Esophagus (tissue), 2 donors: ENCODE data around the gene UST. TPM values are rescaled to one million over a fixed set of nuclear protein-coding genes. Genes with fewer than 3 reads are reported as not detected.

Experiments
- H3K27ac ChIP-seq, 2 donors: one replicate each; pipeline ENCODE4 v1.5.1; 2013; ENCODE audit warnings: low read depth in 2 of 2, mild to moderate bottlenecking in 2 of 2, inconsistent platforms in 1 of 2, low read length in 1 of 2, moderate library complexity in 1 of 2
- H3K27me3 ChIP-seq, 2 donors: one replicate each; pipeline ENCODE4 v1.6.1; 2013; ENCODE audit warnings: low read length in 2 of 2, control low read depth in 1 of 2, mild to moderate bottlenecking in 1 of 2; ENCODE audit not compliant: insufficient read depth in 2 of 2, control insufficient read depth in 1 of 2
- H3K36me3 ChIP-seq, 2 donors: one replicate each; pipeline ENCODE4 v1.6.1; 2013; ENCODE audit warnings: low read length in 1 of 2; ENCODE audit not compliant: control insufficient read depth in 2 of 2, insufficient read depth in 2 of 2
- H3K4me1 ChIP-seq, 2 donors: one replicate each; pipeline ENCODE4 v1.6.1; 2013; ENCODE audit warnings: low read length in 1 of 2; ENCODE audit not compliant: control insufficient read depth in 2 of 2, insufficient read depth in 2 of 2
- H3K4me3 ChIP-seq, 2 donors: one replicate each; pipeline ENCODE4 v1.5.1; 2013; ENCODE audit warnings: low read length in 2 of 2, mild to moderate bottlenecking in 2 of 2, low read depth in 1 of 2, moderate library complexity in 1 of 2
- H3K9me3 ChIP-seq, 2 donors: one replicate each; pipeline ENCODE4 v1.6.1; 2013; ENCODE audit warnings: mild to moderate bottlenecking in 2 of 2, low read depth in 1 of 2, low read length in 1 of 2, moderate library complexity in 1 of 2; ENCODE audit not compliant: control insufficient read depth in 2 of 2, insufficient read depth in 1 of 2
- WGBS, 2 donors: extraction: QIAGEN DNeasy Blood & Tissue Kit; methylation state at CpG; one replicate each; pipeline ENCODE4 v1.1.7; 2013; 5-methylcytosine and 5-hydroxymethylcytosine counted together
- polyA plus RNA-seq, 2 donors: library from polyadenylated mRNA; stranded (reverse); fragments of 200-250 nt; gene quantifications; one replicate each; pipeline ENCODE4 v1.2.3, GENCODE V29; 2013
- donor health status: healthy with polysubstance abuse.
- donor health status: Bipolar disorder and iron deficiency.

The UST gene
- polyA plus RNA-seq, 2 donors: 1.7 to 2.4 TPM

DNA sequence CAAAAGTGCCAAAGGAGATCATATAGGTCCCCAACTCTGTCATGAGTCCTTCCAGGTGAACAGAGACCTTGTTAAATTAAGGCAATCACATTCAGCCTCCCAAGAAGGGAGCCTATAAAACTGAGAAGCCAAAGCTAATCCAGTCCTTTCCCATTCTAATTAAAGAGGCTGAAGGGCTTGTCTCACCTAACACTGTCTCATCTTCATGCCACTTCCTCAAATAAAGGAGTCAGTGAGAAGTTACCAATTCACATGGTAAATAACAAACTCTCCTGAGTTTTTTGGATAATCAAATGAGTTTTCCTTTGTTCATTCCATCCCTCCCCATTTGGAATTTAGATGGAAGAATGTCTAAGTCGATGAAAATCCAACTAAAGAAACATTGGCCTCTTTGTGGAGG is 242.8 kb downstream of the UST start:
- H3K4me3 ChIP-seq: no peak overlapping the region
- H3K9me3 ChIP-seq: no peaks in the 10 kb centered on the region
- no peaks in the 10 kb centered on the region for H3K4me1 ChIP-seq
- no peak overlapping the region for H3K27ac ChIP-seq
- no peaks in the 10 kb centered on the region for H3K27me3 ChIP-seq
- 79 to 84% methylated on average over 1 of the region's 1 CpG for WGBS, 2 donors
- H3K36me3 ChIP-seq: no peaks in the 10 kb centered on the region

DNA sequence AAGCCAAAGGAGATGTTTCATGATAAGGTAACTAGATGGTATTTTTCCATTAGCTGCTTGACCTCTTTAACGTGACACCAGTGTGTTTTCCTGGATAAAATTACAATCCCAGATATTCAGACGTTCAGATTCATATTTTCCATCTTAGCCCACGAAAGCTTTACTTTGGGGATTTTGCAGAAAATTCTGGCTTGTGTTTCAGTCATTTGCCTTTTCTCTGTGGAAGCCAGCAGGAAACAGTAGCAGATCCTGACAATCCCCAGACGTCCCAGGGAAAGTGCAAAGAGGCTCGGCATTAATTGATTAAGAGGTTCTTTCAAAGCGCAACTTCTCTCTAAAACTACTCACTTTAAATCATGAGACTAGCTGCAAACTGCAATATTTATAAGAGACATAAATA is 243.6 kb downstream of the UST start:
- no peaks in the 10 kb centered on the region for H3K27me3 ChIP-seq
- H3K36me3 ChIP-seq: no peaks in the 10 kb centered on the region
- no peaks in the 10 kb centered on the region for H3K4me1 ChIP-seq
- H3K27ac ChIP-seq: no peak overlapping the region
- WGBS, 2 donors: 79 to 81% methylated on average over 6 of the region's 6 CpGs
- H3K9me3 ChIP-seq: no peaks in the 10 kb centered on the region
- H3K4me3 ChIP-seq: no peak overlapping the region

DNA sequence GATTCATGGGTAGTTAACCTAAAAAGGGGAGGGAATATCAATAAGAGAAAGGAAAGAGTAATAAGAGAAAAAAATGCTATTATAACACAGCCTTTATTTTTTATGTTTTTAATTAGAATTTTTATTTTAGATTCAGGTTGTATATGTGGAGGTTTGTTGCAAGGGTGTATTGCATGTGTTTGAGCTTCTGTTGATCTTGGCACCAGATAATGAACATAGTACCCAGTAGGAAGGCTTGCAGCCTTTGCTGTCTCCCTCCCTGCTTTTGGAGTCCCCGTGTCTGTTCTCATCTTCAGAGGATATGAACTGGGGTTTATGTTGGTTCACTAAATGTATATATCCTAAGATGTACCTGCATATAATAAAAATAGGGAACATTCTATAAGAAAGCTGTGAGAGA is 250.0 kb downstream of the UST start:
- H3K27me3 ChIP-seq: no peaks in the 10 kb centered on the region
- peaks cover 2 to 3% of the 10 kb centered on the region in 2 donors for H3K4me1 ChIP-seq
- peaks cover 0 to 3% of the 10 kb centered on the region in 2 donors for H3K36me3 ChIP-seq
- 50 to 67% methylated on average over 1 of the region's 1 CpG for WGBS, 2 donors
- H3K9me3 ChIP-seq: no peaks in the 10 kb centered on the region
- no peak overlapping the region for H3K27ac ChIP-seq
- no peak overlapping the region for H3K4me3 ChIP-seq

DNA sequence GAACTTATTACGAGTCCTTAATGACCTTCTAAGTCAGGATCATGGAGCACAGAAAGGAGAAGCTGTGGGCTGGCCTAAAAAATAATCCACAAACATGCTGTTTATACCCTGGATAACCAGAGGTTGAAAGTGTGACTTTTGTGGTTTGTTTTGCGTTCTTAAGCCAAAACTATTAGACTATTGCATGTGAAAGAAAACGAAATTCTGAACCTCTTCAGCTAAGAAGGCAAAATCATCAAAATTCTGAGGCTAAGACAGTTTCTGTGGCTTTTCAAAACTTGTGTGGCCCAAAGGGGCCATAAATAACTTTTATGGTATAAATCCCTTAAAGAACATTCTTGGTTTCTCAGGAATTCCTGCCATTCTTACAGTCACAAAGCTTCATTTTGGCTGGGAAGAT is 251.0 kb downstream of the UST start:
- WGBS, 2 donors: 75 to 80% methylated on average over 3 of the region's 3 CpGs
- Histone ChIP-seq H3K4me3 (no peak overlapping the region), H3K9me3 (no peaks in the 10 kb centered on the region), H3K4me1 (peaks cover 2 to 3% of the 10 kb centered on the region in 2 donors), H3K27me3 (no peaks in the 10 kb centered on the region), H3K27ac (no peak overlapping the region), H3K36me3 (peaks cover 0 to 3% of the 10 kb centered on the region in 2 donors)

DNA sequence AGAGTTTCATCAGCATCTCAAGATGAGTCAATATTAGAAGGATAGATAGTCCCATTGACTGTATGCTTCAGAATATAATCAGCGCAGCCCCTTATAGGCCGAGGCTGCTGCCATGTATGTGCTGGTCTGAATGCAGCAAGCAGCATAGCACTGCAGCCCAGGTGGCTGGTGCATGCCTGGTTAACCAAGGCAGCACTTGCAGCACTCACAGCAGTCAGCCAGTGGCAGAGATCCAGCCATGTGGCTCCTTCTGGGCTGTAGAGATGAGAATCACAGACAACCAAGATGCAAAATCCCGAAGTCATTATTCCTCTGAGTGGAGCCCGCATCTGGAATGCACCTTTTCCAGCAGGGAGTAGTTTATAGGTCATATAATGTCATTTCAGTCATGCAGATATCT is 251.9 kb downstream of the UST start:
- Histone ChIP-seq H3K27ac (no peak overlapping the region), H3K9me3 (no peaks in the 10 kb centered on the region), H3K4me3 (no peak overlapping the region), H3K27me3 (no peaks in the 10 kb centered on the region), H3K36me3 (peaks cover 0 to 3% of the 10 kb centered on the region in 2 donors), H3K4me1 (peaks cover 2 to 3% of the 10 kb centered on the region in 2 donors)
- 96 to 97% methylated on average over 4 of the region's 4 CpGs for WGBS, 2 donors

DNA sequence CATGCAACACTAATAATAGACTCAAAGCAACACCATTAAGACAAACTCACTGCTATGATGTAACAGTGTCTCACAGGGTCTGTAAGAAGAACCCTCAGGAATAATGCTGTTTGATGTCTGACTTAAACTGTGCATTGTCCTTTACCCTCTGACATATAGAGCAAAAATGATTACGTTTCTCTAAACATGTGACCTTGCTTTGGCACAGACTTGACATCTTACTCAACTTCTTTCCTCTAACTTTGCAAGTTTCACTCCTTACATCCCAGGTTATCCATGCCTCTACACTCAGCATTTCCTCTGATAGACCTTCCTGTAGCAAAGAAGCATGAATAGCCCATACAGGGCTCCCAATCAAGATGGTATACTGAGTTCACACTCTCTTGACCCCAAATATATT is 252.7 kb downstream of the UST start:
- Histone ChIP-seq H3K4me3 (no peak overlapping the region), H3K9me3 (no peaks in the 10 kb centered on the region), H3K4me1 (peaks cover 2 to 3% of the 10 kb centered on the region in 2 donors), H3K36me3 (peaks cover 0 to 3% of the 10 kb centered on the region in 2 donors), H3K27me3 (no peaks in the 10 kb centered on the region), H3K27ac (no peak overlapping the region)
- 28 to 36% methylated on average over 1 of the region's 1 CpG for WGBS, 2 donors

DNA sequence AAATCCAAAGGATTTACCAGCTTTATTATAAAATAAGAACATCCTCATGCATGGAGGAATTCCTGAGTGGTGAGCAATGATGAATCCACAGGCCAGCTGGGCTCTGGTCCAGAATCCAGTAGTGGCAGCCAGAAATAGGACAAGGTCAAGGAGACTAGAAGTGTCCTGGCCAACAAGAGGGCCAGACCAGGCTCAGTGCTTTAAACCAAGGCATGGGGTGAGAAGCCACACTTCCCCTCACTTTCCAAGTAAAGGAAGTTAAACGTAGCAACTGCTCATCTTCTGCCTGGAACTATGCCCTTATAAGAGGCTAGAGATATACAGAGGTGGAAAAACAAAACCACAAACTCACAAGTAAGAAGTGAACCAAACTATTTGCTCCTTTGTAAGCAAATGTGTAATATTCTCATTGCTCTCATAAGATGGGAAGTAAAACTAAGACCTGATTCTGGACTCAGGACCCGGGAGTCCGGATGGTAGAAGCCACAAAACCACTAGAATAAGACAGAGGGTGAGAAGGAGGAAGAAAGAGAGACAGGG is 253.2 kb downstream of the UST start:
- H3K27me3 ChIP-seq: no peaks in the 10 kb centered on the region
- H3K36me3 ChIP-seq: peaks cover 0 to 3% of the 10 kb centered on the region in 2 donors
- peaks cover 2 to 3% of the 10 kb centered on the region in 2 donors for H3K4me1 ChIP-seq
- no peak overlapping the region for H3K27ac ChIP-seq
- no peaks in the 10 kb centered on the region for H3K9me3 ChIP-seq
- 57 to 74% methylated on average over 3 of the region's 3 CpGs for WGBS, 2 donors
- H3K4me3 ChIP-seq: no peak overlapping the region

DNA sequence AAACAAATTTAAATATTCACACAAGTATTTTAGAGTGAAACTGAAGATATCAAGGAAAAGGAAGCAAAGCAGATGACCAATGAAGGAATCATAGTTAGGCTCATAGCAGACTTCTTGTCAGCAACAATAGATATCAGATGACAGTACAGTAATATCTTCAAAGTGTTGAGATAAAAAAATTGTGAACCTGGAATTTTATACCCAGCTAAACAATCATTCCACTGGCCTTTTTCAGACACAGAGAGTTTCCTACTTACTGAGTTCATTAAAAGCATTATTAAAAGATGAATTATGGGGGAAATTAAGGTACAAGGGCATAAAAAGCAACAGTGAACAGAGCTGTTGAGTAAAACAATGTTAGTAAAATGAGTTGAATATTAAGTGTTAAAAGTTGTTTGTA is 254.6 kb downstream of the UST start:
- Histone ChIP-seq H3K9me3 (no peaks in the 10 kb centered on the region), H3K27me3 (no peaks in the 10 kb centered on the region), H3K36me3 (peaks cover 0 to 3% of the 10 kb centered on the region in 2 donors), H3K4me3 (no peak overlapping the region), H3K27ac (no peak overlapping the region), H3K4me1 (peaks cover 0 to 3% of the 10 kb centered on the region in 2 donors)

DNA sequence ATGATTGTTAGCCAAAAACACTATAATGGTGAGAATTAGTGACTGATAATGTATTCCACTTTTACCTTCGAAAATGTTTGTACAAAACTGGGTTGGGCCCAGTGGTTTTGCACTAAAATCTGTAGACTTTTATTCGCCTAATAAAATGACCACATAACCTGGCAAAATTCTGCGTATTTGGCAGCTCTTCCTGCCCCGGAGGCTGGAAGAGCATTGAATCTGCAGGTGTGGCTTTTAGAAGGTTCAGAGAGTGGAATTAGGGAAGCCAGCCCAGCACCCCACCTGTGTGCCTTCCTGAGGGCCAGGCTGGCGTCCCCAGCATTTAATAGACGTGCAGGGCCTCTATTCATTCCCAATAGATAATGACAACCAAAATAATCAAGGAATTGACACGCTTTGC is 256.7 kb downstream of the UST start:
- Histone ChIP-seq H3K36me3 (peaks cover 0 to 3% of the 10 kb centered on the region in 2 donors), H3K27ac (no peak overlapping the region), H3K27me3 (no peaks in the 10 kb centered on the region), H3K4me3 (no peak overlapping the region), H3K9me3 (no peaks in the 10 kb centered on the region), H3K4me1 (peaks cover 0 to 3% of the 10 kb centered on the region in 2 donors)
- 53 to 76% methylated on average over 7 of the region's 7 CpGs for WGBS, 2 donors

DNA sequence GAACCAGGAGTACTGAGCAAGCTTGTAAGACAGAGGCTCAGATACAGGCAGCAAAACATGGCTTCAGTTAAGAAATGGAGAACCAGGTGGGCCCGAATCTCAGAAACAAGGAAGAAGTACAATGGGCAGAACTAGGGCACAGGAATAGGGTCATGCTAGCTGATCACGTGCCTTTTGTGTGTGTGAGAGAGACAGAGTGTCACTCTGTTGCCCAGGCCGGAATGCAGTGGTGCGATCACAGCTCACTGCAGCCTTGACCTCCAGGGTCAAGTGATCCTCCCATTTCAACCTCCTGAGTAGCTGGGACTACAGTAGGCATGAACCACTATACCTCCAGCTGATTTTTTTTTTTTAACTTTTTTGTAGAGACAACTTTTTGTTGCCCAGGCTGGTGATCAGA is 257.8 kb downstream of the UST start:
- WGBS, 2 donors: 93 to 94% methylated on average over 4 of the region's 4 CpGs
- Histone ChIP-seq H3K27ac (no peak overlapping the region), H3K4me3 (no peak overlapping the region), H3K36me3 (no peaks in the 10 kb centered on the region), H3K4me1 (no peaks in the 10 kb centered on the region), H3K9me3 (no peaks in the 10 kb centered on the region), H3K27me3 (no peaks in the 10 kb centered on the region)
